OCI-M2 (cell line): ENCODE measurements around the gene TENM3.

ENCODE experiments used
- DNase-seq: peaks from one replicate; lab custom pipeline; 2025; ENCODE audit not compliant: unreplicated experiment; lab: John Stamatoyannopoulos, UW

The TENM3 gene

DNA sequence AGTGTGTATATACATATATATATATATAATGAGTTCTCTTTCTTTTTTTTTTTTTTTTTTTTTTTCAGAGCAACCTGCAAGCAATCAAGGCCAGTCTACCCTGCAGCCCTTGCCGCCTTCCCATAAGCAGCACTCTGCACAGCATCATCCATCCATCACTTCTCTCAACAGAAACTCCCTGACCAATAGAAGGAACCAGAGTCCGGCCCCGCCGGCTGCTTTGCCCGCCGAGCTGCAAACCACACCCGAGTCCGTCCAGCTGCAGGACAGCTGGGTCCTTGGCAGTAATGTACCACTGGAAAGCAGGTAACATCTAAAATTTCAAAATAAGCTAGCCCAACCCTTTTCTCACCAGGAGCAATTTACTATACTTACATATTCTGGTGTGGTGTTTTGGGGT lies 357.7 kb downstream of the TENM3 start:
- DNase-seq: no peak

- no peak for DNase-seq
Observed at GRCh38 chr4:182604161-182604622, 361.0 kb downstream of the TENM3 start.

GRCh38 chr4:182604953-182605352 lies 361.8 kb downstream of the TENM3 start:
- DNase-seq: no peak

- DNase-seq: no peak
Observed at GRCh38 chr4:182608525-182608924, 365.3 kb downstream of the TENM3 start.

DNA sequence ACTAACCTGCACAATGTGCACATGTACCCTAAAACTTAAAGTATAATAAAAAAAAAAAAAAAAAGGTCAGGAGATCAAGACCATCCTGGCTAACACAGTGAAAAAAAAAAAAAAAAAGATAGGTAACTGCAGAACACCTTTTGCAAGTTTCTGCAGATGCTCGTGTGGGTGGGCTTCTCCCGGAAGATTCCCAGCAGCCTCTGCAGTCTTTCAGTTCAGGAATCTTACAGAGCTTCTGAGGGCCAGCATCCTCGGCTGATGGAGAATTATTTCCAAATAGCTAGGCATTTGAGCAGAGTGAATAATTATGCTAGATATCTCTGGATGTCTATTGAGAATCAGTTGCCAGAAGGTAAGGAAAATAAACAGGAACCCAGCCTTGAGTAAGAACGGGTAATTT lies 373.3 kb downstream of the TENM3 start:
- no peak for DNase-seq

DNA sequence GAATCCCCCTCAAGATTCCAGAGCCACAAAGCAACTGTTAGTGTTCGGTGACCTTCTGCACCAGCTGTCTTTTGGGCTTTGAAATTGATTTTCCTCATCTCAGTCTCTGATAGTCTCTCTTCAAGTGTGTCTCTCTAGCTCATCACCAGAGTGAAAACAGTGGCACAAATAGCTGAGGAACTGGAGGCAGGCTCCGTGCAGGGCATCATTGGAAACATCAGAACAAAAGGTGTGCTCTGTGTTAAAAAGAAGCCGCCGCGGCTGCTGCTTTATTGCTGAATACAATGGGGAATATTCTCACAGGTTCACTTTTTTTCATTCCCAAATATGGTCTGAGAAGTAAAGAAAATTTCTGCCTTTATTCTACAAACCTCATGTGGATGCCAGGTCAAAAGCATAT lies 376.5 kb downstream of the TENM3 start:
- no peak for DNase-seq

DNA sequence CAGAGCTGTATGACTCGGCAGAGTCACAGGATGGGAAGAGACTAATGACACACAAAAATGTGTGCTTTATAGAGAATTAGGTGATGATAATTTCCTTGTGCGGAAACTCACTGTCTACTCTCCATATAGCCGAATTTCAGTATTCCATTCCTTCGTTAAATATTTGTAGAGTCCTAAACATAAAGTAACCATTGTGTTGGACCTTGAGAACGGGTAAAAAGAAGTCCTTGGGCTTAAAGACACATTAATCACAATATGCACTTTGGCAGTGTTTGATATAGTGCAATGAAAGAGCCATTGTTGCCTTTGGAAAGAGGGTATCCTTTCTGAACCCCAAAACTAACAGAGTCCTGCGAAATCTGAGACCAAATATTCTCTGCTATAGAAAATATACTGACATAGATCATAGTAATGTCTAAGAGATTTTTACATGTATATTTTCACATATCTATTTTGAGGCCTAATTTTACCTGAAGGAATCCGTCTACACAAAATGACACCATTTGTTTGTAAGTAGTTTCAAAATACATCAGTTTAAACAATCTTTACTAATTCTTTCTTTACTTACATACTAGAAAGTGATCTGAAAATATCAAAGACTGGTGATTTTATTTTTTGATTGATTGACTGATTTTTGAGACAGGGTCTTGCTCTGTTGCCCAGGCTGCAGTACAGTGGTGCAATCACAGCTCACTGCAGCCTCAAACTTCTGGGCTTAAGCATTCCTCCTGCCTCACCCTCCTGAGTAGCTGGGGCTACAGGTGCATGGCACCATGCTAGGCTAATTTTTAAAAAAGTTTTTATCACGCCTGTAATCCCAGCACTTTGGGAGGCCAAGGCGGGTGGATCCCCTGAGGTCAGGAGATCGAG lies 377.1 kb downstream of the TENM3 start:
- no peak for DNase-seq

GRCh38 chr4:182624281-182624680 lies 381.1 kb downstream of the TENM3 start:
- no peak for DNase-seq

- DNase-seq: no peak
Observed at GRCh38 chr4:182625193-182625592, 382.0 kb downstream of the TENM3 start.

DNA sequence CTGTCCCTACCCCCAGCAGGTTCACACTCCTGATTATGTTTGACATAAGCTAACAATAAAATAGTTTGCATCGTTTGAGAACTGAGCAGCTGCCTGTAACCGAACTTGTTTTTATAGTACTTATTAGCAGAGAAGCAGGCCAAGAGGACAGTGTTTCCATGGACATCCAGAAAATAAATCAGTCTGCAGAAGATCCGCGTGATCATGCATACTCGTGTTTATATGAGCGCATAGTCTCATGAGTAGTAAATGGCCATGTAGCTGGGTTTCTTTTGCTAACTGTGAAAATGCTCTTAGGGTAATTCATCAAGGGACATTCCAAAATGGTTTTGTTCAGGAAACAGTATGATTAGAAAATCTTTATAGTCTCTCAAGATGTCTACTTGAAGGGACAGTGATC lies 384.8 kb downstream of the TENM3 start:
- no peak for DNase-seq

GRCh38 chr4:182628544-182628943 lies 385.3 kb downstream of the TENM3 start:
- no peak for DNase-seq

DNA sequence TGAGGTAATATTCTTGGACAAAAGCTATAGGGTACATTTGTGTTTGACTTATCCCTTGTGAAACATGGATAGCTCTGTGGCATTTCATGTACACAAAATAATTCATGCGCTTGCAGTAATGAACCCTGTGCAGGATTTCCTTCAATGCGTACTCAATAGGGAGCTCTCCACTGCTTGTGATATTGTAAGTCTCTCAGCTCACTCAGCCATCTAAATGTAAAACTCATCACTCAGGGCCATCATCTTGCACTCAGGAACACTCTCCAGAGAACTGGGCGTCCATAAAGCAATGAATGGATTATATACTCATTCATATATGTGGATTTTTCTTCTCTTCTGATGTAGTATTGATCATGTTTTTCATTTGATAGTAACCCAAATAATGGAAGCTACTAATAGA lies 385.9 kb downstream of the TENM3 start:
- no peak for DNase-seq

DNA sequence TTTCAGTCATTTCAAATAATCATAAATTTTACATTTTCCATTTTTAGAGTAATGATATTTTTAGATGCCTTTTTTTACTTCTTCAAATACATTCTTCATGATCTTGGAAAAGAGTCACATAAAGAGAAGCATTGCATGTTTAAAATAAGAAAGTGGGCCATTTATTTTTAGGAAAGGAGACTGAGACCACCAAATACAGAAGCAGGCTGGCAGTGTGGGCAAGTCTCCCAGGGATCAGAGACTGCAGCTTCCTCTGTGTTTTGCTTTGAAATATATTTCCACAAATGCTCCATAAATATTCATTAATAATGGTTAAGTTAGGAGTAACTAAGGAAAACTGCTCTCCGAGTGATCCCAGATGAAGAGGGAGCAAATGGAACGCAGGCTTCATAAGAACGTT lies 397.3 kb downstream of the TENM3 start:
- no peak for DNase-seq

GRCh38 chr4:182640932-182641331 lies 397.7 kb downstream of the TENM3 start:
- no peak for DNase-seq

GRCh38 chr4:182642831-182643230 lies 399.6 kb downstream of the TENM3 start:
- no peak for DNase-seq

GRCh38 chr4:182643801-182644682 lies 400.8 kb downstream of the TENM3 start:
- no peak for DNase-seq

DNA sequence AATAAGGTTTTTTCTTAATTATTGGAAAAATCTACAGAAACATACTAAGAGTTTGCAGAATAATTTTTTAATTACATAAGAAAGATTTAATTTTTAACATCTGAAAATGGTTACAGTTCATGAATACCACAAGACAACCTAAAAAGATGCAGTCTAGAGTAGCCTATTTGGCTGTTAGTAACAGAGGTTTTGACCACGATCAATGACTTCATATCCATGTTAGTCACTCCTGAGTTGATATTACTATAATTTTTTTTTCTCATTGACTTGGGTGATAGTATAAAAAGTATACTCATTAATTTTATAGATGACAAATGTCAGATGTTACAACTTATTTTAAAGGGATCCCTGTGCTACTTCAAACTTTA lies 401.5 kb downstream of the TENM3 start:
- DNase-seq: no peak

GRCh38 chr4:182645511-182645910 lies 402.3 kb downstream of the TENM3 start:
- no peak for DNase-seq

DNA sequence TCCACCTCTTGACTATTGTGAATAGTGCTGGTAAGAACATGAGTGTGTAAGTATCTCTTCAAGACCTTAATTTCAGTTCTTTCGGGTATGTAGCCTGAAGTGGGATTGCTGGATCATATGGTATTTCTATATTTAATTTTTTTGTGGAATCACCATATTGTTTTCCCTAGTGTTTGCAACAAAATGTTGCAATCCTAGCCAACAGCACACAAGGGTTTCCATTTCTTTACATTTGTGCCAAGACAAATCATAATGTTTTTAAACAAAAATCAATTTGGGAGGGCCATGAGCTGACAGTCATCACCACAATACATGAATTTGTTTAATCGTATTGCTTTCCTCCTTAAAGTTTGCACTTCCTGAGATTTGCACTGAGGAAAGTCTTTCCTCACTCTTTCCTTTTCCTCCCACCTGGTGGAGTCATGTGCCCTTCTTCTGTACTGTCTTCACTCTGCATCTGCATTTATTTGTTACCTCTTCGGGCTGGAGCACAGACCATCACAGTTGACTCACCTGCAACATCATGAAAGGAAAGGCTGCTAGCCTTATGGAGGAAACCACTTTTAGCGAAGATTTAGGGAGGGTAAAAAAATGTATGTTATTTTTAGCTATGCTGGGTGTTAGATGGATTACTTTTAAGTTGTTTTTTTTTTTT lies 404.6 kb downstream of the TENM3 start:
- no peak for DNase-seq

GRCh38 chr4:182648766-182649165 lies 405.6 kb downstream of the TENM3 start:
- no peak for DNase-seq

DNA sequence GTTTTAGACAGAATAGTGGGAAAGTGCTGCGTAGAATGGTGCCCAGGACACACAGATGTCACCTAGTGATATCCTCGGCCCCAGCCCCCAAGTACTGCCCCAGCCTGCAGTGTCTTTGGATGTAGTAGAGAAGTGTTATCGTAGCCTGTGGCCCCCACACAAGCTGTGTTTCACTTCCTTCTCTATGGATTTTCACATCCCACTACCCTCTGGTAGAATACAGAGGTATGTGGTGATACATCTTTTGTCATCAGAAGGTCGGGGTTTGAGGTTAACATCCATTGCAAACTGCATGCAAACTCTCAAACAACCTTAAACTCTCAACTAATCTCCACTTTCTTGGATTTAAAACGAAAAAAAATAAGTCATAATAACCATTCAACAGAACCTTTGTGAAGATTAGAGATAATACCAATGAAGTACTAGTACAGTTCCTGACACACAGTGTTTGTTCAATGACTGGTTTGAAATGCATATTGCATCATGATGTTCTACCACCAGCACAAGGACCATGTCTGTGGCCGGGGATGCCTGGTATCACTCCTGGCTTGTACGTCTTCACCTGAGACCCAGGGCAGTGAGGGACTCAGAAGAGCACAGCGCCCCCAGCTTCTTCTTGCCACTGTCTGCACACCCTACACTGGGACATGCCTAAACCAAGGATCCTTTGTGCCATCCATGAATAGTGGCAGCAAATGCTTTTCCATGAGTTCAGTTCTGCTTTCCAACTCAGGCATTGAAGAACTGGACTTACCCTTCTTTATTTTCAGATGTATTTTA lies 406.7 kb downstream of the TENM3 start:
- no peak for DNase-seq
